Keratinocyte (primary cell): Measurements from ENCODE around the gene SCAI. TPM values are rescaled to one million over a fixed set of nuclear protein-coding genes. Genes with fewer than 3 reads are reported as not detected.

Experiments used
- DNase-seq: peaks from one replicate; pipeline ENCODE4 v3.0.0-alpha.2; 2011; ENCODE audit warnings: low read depth, missing footprints, low spot score
- FAIRE-seq: peaks from 2 replicates; lab custom pipeline; 2011; peaks lifted over from hg19 to GRCh38; lab: Jason Lieb, UNC
- H2AFZ ChIP-seq: 2 replicates; pipeline ENCODE4 v1.6.0; 2012; ENCODE audit warnings: low read length, control low read depth, inconsistent platforms; ENCODE audit not compliant: control insufficient read depth
- H3K27ac ChIP-seq: 2 replicates; pipeline ENCODE4 v1.5.1; 2011; ENCODE audit warnings: low read length; ENCODE audit not compliant: control insufficient read depth, insufficient read depth
- H3K27me3 ChIP-seq: 3 replicates; pipeline ENCODE4 v1.6.0; 2011; ENCODE audit warnings: low read length; ENCODE audit not compliant: control insufficient read depth, insufficient read depth; ENCODE audit errors: extremely low read depth
- H3K36me3 ChIP-seq, 2 experiments: 2 replicates in 1 of 2; 3 replicates in 1 of 2; pipeline ENCODE4 v1.5.1; 2011; ENCODE audit warnings: low read length in 2 of 2, mild to moderate bottlenecking in 1 of 2; ENCODE audit not compliant: control insufficient read depth in 2 of 2, insufficient read depth in 2 of 2; ENCODE audit errors: extremely low read depth in 1 of 2
- H3K4me1 ChIP-seq: 3 replicates; pipeline ENCODE4 v1.5.1; 2011; ENCODE audit warnings: low read length; ENCODE audit not compliant: control insufficient read depth, insufficient read depth; ENCODE audit errors: extremely low read depth
- H3K4me2 ChIP-seq: 3 replicates; pipeline ENCODE4 v1.6.0; 2011; ENCODE audit warnings: low read depth, low read length; ENCODE audit not compliant: control insufficient read depth, insufficient read depth; ENCODE audit errors: extremely low read depth
- H3K4me3 ChIP-seq, 3 experiments: fragments of 200-600 bp in 1 of 3; sonication (generic) in 1 of 3; 2 replicates in 2 of 3; 3 replicates in 1 of 3; pipeline ENCODE4 v1.5.1; 2011 to 2016; ENCODE audit warnings: low read length in 3 of 3, mild to moderate bottlenecking in 3 of 3, control low read depth in 2 of 3, inconsistent platforms in 1 of 3, low read depth in 1 of 3, mixed read lengths in 1 of 3, mixed run types in 1 of 3, moderate library complexity in 1 of 3; ENCODE audit not compliant: control insufficient read depth in 2 of 3, insufficient read depth in 2 of 3; ENCODE audit errors: extremely low read depth in 1 of 3
- H3K79me2 ChIP-seq: 2 replicates; pipeline ENCODE4 v1.6.0; 2012; ENCODE audit warnings: low read length; ENCODE audit not compliant: control insufficient read depth, insufficient read depth
- H3K9ac ChIP-seq: 3 replicates; pipeline ENCODE4 v1.6.0; 2011; ENCODE audit warnings: low read length; ENCODE audit not compliant: control insufficient read depth, insufficient read depth; ENCODE audit errors: extremely low read depth
- H3K9me1 ChIP-seq: 3 replicates; pipeline ENCODE4 v1.6.0; 2011; ENCODE audit warnings: low read length; ENCODE audit not compliant: control insufficient read depth, insufficient read depth; ENCODE audit errors: extremely low read depth
- H3K9me3 ChIP-seq: 2 replicates; pipeline ENCODE4 v1.5.1; 2012; ENCODE audit warnings: low read depth, low read length; ENCODE audit not compliant: control insufficient read depth
- H4K20me1 ChIP-seq: 3 replicates; pipeline ENCODE4 v1.6.0; 2011; ENCODE audit warnings: low read length; ENCODE audit not compliant: control insufficient read depth, insufficient read depth; ENCODE audit errors: extremely low read depth
- EZH2 ChIP-seq: IDR thresholded peaks from one replicate; pipeline ENCODE4 v1.6.1; 2012; ENCODE audit warnings: inconsistent platforms, mild to moderate bottlenecking, low read length, moderate library complexity
- dilution Hi-C: fragments of 300-500 bp; cut with MboI; formaldehyde crosslinking; loops from one replicate; pipeline ENCODE4 v1.7.0; 2020; ENCODE audit warnings: low sequenced_read_pairs; ENCODE audit not compliant: extremely low pct_ligation_motif_present
- polyA plus RNA-seq, 5 experiments: library from polyadenylated mRNA; depleted of rRNA in 3 of 5; stranded (reverse) in 3 of 5; stranded (forward) in 1 of 5; unstranded in 1 of 5; fragments of >200 nt; gene quantifications; 1 replicate in 1 of 5; 2 replicates in 3 of 5; 3 replicates in 1 of 5; pipeline versions ENCODE4 v1.2.1 to v1.2.3, GENCODE V29; 2011 to 2012; ENCODE audit warnings: missing spikeins in 2 of 5, low read depth in 1 of 5, low replicate concordance in 1 of 5
- TF ChIP-seq, protein P1 (sequence below), 3 experiments: IDR thresholded peaks in 1 of 3; conservative IDR thresholded peaks in 1 of 3; optimal IDR thresholded peaks in 1 of 3; 2 replicates in 2 of 3; 3 replicates in 1 of 3; pipeline versions ENCODE3 to v1.5.1; 2011; ENCODE audit warnings: low read length in 3 of 3, mild to moderate bottlenecking in 3 of 3, moderate library complexity in 2 of 3, control low read depth in 1 of 3, inconsistent platforms in 1 of 3; ENCODE audit not compliant: insufficient read depth in 2 of 3; ENCODE audit errors: extremely low read depth in 1 of 3

SCAI gene
- polyA plus RNA-seq, 1 donor (not counting 4 experiments of a cell fraction or from before 2014, with no cell fraction given): 3.0 TPM

DNA sequence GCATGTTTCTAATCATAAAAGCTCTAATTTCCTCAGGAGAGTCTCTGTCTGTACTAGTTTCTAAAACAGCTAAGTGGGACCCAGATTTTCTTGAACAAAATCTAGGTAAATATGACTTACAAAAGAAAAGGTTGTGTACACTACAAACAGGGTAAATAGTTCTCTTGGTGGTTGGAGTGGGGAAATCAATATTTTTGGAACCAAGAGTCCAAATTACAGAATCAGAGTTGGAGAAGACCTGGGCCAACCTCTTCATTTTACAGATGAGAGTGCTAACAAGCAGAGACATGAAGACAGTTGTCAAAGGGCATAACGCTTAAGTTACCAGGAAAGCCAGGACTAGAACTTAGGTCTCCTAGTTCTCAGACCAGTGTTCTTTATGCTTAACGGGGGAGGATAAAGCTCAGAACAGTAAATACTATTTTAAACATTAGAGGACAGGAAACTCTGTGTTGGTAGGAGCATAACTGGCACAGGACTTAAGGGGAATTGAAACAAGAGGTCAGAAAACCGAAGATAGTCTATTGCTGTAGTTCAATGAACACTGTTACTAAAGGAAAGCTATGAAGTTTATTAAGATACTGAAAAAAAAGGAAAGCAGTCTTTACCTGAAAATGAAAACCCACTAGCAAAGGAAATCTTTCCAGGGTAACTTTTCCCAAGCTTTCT, 193.1 kb downstream of the SCAI start:
- DNase-seq (no peak), FAIRE-seq (no peak)
- no peak overlapping the region for H2AFZ ChIP-seq
- no peak overlapping the region for H3K9ac ChIP-seq
- no peak overlapping the region for H3K4me3 ChIP-seq
- no peaks in the 10 kb centered on the region for H3K4me1 ChIP-seq
- no peak overlapping the region for H3K4me2 ChIP-seq
- dilution Hi-C loops: no loop called here
- H3K36me3 ChIP-seq: no peaks in the 10 kb centered on the region
- no peaks in the 10 kb centered on the region for H3K79me2 ChIP-seq
- H4K20me1 ChIP-seq: no peaks in the 10 kb centered on the region
- no peaks in the 10 kb centered on the region for H3K27me3 ChIP-seq
- no peaks in the 10 kb centered on the region for H3K9me1 ChIP-seq
- no peak overlapping the region for H3K27ac ChIP-seq
- TF ChIP-seq, protein P1, sequence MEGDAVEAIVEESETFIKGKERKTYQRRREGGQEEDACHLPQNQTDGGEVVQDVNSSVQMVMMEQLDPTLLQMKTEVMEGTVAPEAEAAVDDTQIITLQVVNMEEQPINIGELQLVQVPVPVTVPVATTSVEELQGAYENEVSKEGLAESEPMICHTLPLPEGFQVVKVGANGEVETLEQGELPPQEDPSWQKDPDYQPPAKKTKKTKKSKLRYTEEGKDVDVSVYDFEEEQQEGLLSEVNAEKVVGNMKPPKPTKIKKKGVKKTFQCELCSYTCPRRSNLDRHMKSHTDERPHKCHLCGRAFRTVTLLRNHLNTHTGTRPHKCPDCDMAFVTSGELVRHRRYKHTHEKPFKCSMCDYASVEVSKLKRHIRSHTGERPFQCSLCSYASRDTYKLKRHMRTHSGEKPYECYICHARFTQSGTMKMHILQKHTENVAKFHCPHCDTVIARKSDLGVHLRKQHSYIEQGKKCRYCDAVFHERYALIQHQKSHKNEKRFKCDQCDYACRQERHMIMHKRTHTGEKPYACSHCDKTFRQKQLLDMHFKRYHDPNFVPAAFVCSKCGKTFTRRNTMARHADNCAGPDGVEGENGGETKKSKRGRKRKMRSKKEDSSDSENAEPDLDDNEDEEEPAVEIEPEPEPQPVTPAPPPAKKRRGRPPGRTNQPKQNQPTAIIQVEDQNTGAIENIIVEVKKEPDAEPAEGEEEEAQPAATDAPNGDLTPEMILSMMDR (optimal IDR thresholded peaks at IDR 0.05 in 1 of 3, IDR thresholded peaks at IDR 0.05 in 1 of 3, conservative IDR thresholded peaks at IDR 0.05 in 1 of 3; ENCODE audit: extremely low read depth in 1 of 3, insufficient read depth in 2 of 3, low read length in 3 of 3): no peak
- no peak for TF ChIP-seq EZH2
- no peaks in the 10 kb centered on the region for H3K9me3 ChIP-seq

- Histone ChIP-seq H3K9ac (no peak overlapping the region), H3K4me1 (no peaks in the 10 kb centered on the region), H2AFZ (no peak overlapping the region), H3K4me3 (no peak overlapping the region), H3K9me3 (no peaks in the 10 kb centered on the region), H3K4me2 (no peak overlapping the region), H3K27ac (no peak overlapping the region), H3K79me2 (no peaks in the 10 kb centered on the region), H3K27me3 (no peaks in the 10 kb centered on the region), H3K36me3 (no peaks in the 10 kb centered on the region), H4K20me1 (no peaks in the 10 kb centered on the region), H3K9me1 (no peaks in the 10 kb centered on the region)
- TF ChIP-seq EZH2: no peak
- TF ChIP-seq, protein P1 (optimal IDR thresholded peaks at IDR 0.05 in 1 of 3, IDR thresholded peaks at IDR 0.05 in 1 of 3, conservative IDR thresholded peaks at IDR 0.05 in 1 of 3; ENCODE audit: extremely low read depth in 1 of 3, insufficient read depth in 2 of 3, low read length in 3 of 3): no peak
- dilution Hi-C loops: no loop called here
- FAIRE-seq: no peak
- no peak for DNase-seq
These were observed 193.9 kb downstream of the SCAI start for GRCh38 chr9:124949387-124949786.
